Measurements from ENCODE around the gene ARFGEF3. TPM values are rescaled to one million over a fixed set of nuclear protein-coding genes. Genes with fewer than 3 reads are reported as not detected.

Gene ARFGEF3
- total and polyA plus RNA-seq, 2 donors (not counting 1 experiment from before 2014, with no cell fraction given) = not detected

- Mint-ChIP-seq H3K9me3 (ENCODE audit: insufficient read depth) (peaks cover 2% of the 10 kb centered on the region), H3K4me3 (no peak overlapping the region), H3K27me3 (peaks cover 35% of the 10 kb centered on the region), H3K27ac (no peak overlapping the region), H3K4me1 (peaks cover 5% of the 10 kb centered on the region)
- 25% methylated on average over 1 of the region's 4 CpGs for WGBS (ENCODE audit: insufficient coverage)
- H3K36me3 ChIP-seq (replicated peaks in 1 of 2; ENCODE audit: control extremely low read depth in 1 of 2, control insufficient read depth in 1 of 2, extremely low read depth in 1 of 2, insufficient read depth in 2 of 2, low read length in 1 of 2) = no peaks in the 10 kb centered on the region
- H3K9me3 ChIP-seq (ENCODE audit: control extremely low read depth in 1 of 3, control insufficient read depth in 2 of 3, insufficient read depth in 1 of 3, low read length in 2 of 3) = peaks cover 0 to 3% (median 0%) of the 10 kb centered on the region in 3 donors
- no peak overlapping the region for H3K4me3 ChIP-seq (ENCODE audit: control extremely low read depth in 1 of 5, extremely low read depth in 1 of 5, insufficient read depth in 1 of 5, low read depth in 2 of 5, low read length in 4 of 5)
- no peak overlapping the region for H3K9ac ChIP-seq (ENCODE audit: low read length)
- no peak overlapping the region for H3K4me2 ChIP-seq (replicated peaks; ENCODE audit: low read depth, low read length, poor library complexity, severe bottlenecking)
- no peak overlapping the region for H3K27ac ChIP-seq (ENCODE audit: low read length in 2 of 2)
- no peak overlapping the region for H2AFZ ChIP-seq (ENCODE audit: insufficient read depth, low read depth, low read length, poor library complexity, severe bottlenecking)
- H4K20me1 ChIP-seq (ENCODE audit: control insufficient read depth, insufficient read depth, low read length, poor library complexity, severe bottlenecking) = no peaks in the 10 kb centered on the region
- H3K79me2 ChIP-seq (ENCODE audit: control insufficient read depth, insufficient read depth, low read length) = no peaks in the 10 kb centered on the region
- peaks cover 0 to 3% of the 10 kb centered on the region in 2 donors for H3K4me1 ChIP-seq (ENCODE audit: control insufficient read depth in 2 of 2, insufficient read depth in 2 of 2, low read length in 2 of 2)
- H3K27me3 ChIP-seq (replicated peaks in 1 of 4; ENCODE audit: control extremely low read depth in 1 of 4, control insufficient read depth in 3 of 4, insufficient read depth in 4 of 4, low read length in 3 of 4) = peaks cover 0 to 18% (median 7%) of the 10 kb centered on the region in 4 experiments
- TF ChIP-seq, protein P1, sequence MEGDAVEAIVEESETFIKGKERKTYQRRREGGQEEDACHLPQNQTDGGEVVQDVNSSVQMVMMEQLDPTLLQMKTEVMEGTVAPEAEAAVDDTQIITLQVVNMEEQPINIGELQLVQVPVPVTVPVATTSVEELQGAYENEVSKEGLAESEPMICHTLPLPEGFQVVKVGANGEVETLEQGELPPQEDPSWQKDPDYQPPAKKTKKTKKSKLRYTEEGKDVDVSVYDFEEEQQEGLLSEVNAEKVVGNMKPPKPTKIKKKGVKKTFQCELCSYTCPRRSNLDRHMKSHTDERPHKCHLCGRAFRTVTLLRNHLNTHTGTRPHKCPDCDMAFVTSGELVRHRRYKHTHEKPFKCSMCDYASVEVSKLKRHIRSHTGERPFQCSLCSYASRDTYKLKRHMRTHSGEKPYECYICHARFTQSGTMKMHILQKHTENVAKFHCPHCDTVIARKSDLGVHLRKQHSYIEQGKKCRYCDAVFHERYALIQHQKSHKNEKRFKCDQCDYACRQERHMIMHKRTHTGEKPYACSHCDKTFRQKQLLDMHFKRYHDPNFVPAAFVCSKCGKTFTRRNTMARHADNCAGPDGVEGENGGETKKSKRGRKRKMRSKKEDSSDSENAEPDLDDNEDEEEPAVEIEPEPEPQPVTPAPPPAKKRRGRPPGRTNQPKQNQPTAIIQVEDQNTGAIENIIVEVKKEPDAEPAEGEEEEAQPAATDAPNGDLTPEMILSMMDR (IDR thresholded peaks at IDR 0.05) = no peak
- TF ChIP-seq EZH2 (IDR thresholded peaks at IDR 0.05; ENCODE audit: borderline replicate concordance, insufficient read depth, low read depth, low read length, poor library complexity, severe bottlenecking) = no peak
- ATAC-seq (ENCODE audit: low read depth) (no peak), DNase-seq (no peak)
- ChIA-PET POLR2A (no interaction called here), CTCF (no interaction called here)
- intact Hi-C loops (cut with micrococcal nuclease) = no loop called here
Observed at GRCh38 chr6:138142806-138143205, 18.9 kb upstream of the ARFGEF3 start.

GRCh38 chr6:138145402-138145801, 16.3 kb upstream of the ARFGEF3 start:
- WGBS (ENCODE audit: insufficient coverage) = no CpG with 5 or more reads among the region's 3 CpGs
- no peak overlapping the region for H3K4me3 ChIP-seq (ENCODE audit: control extremely low read depth in 1 of 5, extremely low read depth in 1 of 5, insufficient read depth in 1 of 5, low read depth in 2 of 5, low read length in 4 of 5)
- no peak overlapping the region for H3K27ac ChIP-seq (ENCODE audit: low read length in 2 of 2)
- no peak for TF ChIP-seq EZH2 (IDR thresholded peaks at IDR 0.05; ENCODE audit: borderline replicate concordance, insufficient read depth, low read depth, low read length, poor library complexity, severe bottlenecking)
- TF ChIP-seq, protein P1 (IDR thresholded peaks at IDR 0.05) = no peak
- peak overlapping the region; percentile 4 for H3K4me2 ChIP-seq (replicated peaks; ENCODE audit: low read depth, low read length, poor library complexity, severe bottlenecking)
- peaks cover 0 to 9% (median 2%) of the 10 kb centered on the region in 4 experiments for H3K27me3 ChIP-seq (replicated peaks in 1 of 4; ENCODE audit: control extremely low read depth in 1 of 4, control insufficient read depth in 3 of 4, insufficient read depth in 4 of 4, low read length in 3 of 4)
- ChIA-PET POLR2A (no interaction called here), CTCF (interaction anchor here (1.0 kb wide), 1 partner anchor 1119 kb away, joined by 3 read pairs; no protein-coding TSS in a partner anchor)
- H3K36me3 ChIP-seq (replicated peaks in 1 of 2; ENCODE audit: control extremely low read depth in 1 of 2, control insufficient read depth in 1 of 2, extremely low read depth in 1 of 2, insufficient read depth in 2 of 2, low read length in 1 of 2) = no peaks in the 10 kb centered on the region
- H2AFZ ChIP-seq (ENCODE audit: insufficient read depth, low read depth, low read length, poor library complexity, severe bottlenecking) = no peak overlapping the region
- no peaks in the 10 kb centered on the region for H4K20me1 ChIP-seq (ENCODE audit: control insufficient read depth, insufficient read depth, low read length, poor library complexity, severe bottlenecking)
- peaks cover 30% of the 10 kb centered on the region for H3K27me3 Mint-ChIP-seq
- DNase-seq = no peak
- H3K79me2 ChIP-seq (ENCODE audit: control insufficient read depth, insufficient read depth, low read length) = no peaks in the 10 kb centered on the region
- peaks cover 5% of the 10 kb centered on the region for H3K4me1 Mint-ChIP-seq
- H3K4me3 Mint-ChIP-seq = no peak overlapping the region
- intact Hi-C loops (cut with micrococcal nuclease) = no loop called here
- H3K27ac Mint-ChIP-seq = no peak overlapping the region
- no peak overlapping the region for H3K9ac ChIP-seq (ENCODE audit: low read length)
- no peak for ATAC-seq (ENCODE audit: low read depth)
- H3K4me1 ChIP-seq (ENCODE audit: control insufficient read depth in 2 of 2, insufficient read depth in 2 of 2, low read length in 2 of 2) = peaks cover 0 to 3% of the 10 kb centered on the region in 2 donors
- H3K9me3 ChIP-seq (ENCODE audit: control extremely low read depth in 1 of 3, control insufficient read depth in 2 of 3, insufficient read depth in 1 of 3, low read length in 2 of 3) = peaks cover 0 to 3% (median 0%) of the 10 kb centered on the region in 3 donors
- peaks cover 2% of the 10 kb centered on the region for H3K9me3 Mint-ChIP-seq (ENCODE audit: insufficient read depth)
